22Rv1 (cell line): ENCODE results near the gene UBXN11.

Experiments
- H3K27ac ChIP-seq: fragments of 450-650 bp; 2 replicates; pipeline ENCODE4 v1.5.1; 2017
- ZFX ChIP-seq: fragments of 450-650 bp; IDR thresholded peaks from 2 replicates; pipeline ENCODE4 v1.6.1; 2017; ENCODE audit warnings: antibody characterized with exemption, borderline replicate concordance
- TF ChIP-seq, protein P1 (sequence below): fragments of 450-650 bp; IDR thresholded peaks from 2 replicates; pipeline ENCODE4 v1.5.1; 2017; ENCODE audit warnings: mild to moderate bottlenecking

UBXN11 gene

GRCh38 chr1:26345718-26346117 lies 39.3 kb upstream of the UBXN11 start:
- no peak overlapping the region for H3K27ac ChIP-seq
- TF ChIP-seq, protein P1, sequence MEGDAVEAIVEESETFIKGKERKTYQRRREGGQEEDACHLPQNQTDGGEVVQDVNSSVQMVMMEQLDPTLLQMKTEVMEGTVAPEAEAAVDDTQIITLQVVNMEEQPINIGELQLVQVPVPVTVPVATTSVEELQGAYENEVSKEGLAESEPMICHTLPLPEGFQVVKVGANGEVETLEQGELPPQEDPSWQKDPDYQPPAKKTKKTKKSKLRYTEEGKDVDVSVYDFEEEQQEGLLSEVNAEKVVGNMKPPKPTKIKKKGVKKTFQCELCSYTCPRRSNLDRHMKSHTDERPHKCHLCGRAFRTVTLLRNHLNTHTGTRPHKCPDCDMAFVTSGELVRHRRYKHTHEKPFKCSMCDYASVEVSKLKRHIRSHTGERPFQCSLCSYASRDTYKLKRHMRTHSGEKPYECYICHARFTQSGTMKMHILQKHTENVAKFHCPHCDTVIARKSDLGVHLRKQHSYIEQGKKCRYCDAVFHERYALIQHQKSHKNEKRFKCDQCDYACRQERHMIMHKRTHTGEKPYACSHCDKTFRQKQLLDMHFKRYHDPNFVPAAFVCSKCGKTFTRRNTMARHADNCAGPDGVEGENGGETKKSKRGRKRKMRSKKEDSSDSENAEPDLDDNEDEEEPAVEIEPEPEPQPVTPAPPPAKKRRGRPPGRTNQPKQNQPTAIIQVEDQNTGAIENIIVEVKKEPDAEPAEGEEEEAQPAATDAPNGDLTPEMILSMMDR: no peak
- TF ChIP-seq ZFX: no peak

DNA sequence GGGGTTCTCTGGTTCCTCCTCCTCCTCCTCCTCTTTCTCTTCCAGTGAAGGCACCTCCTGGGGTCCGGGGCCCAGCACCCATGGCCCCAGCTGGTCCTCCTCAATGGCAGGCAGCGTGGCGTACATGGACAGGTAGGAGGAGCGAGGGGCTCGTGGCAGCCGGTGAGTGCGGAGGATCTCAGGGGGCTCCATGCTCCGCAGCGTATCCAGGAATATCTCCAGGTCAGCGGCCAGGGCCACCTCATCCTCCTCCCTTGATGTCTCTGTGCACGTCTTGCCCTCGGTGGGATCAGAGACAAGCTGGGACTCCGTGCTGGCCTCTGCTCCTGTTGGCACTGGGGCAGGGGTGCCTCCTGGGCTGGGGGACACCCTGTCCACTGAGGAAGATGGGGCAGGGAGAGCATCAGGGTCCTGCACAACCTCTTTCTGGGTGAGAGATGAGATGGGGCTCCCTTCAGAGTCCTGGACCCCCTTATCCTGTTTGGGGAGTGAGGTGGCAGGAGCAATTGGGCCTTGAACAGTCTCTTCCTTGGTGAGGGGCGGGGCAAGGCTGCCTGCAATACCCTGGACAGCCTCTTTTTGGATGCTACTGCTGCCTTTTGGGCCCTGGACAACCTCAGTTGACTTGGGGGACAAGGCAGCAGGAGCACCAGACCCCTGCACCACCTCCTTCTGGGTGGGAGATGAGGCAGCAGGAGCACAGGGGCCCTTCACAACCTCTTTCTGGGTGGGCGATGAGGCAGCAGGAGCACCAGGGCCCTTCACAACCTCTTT lies 37.9 kb upstream of the UBXN11 start:
- TF ChIP-seq, protein P1: no peak
- no peak for TF ChIP-seq ZFX

GRCh38 chr1:26340047-26340481 lies 33.6 kb upstream of the UBXN11 start:
- H3K27ac ChIP-seq: no peak overlapping the region
- TF ChIP-seq, protein P1: no peak
- TF ChIP-seq ZFX: no peak

More for the DNA sequence above, 37.9 kb upstream of the UBXN11 start:
- H3K27ac ChIP-seq: no peak overlapping the region

DNA sequence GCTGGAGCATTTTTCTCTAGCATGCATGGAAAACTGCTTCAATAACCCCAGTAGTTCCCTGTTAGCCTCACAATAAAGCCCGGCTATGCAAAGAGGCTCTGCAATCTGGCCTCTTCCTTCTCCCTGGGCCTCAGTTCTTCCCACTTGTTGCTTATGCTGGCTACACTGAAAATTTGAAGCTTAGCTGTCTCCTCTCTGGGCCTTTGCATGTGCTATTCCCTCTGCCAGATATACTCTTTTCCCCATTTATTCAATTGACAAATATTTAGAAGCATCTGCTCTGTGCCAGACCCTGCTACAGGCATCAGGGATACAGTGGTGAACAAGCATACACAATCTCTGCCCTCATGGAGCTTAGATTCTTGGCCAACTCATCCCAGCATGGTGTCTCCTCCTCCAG lies 32.2 kb upstream of the UBXN11 start:
- no peak overlapping the region for H3K27ac ChIP-seq
- TF ChIP-seq, protein P1: no peak
- no peak for TF ChIP-seq ZFX

DNA sequence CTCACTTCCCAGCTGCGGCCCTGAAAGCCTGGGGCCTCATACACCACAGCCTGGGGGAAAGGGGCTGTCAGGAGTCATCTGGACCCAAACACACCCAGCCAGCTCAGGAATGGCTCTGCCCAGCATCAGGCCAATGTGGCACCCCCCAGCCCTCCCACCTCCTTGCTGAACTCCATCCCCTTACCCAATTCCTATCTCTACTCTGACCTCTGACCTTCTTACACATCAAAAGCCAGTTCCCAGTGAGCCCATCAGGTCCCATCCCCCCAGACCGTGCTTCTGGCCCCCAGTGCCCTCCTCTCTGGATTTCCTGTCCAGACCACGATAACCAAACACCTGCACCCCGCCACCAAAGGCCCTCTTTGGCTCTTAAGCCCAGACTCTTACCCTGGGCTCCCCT lies 31.2 kb upstream of the UBXN11 start:
- no peak for TF ChIP-seq ZFX
- TF ChIP-seq, protein P1: no peak
- no peak overlapping the region for H3K27ac ChIP-seq

- TF ChIP-seq, protein P1: no peak
- H3K27ac ChIP-seq: peak overlapping the region; percentile 48; the same call in 1 of the 2 replicates
These were observed 30.7 kb upstream of the UBXN11 start for GRCh38 chr1:26337206-26337535.

GRCh38 chr1:26336477-26337205 lies 30.2 kb upstream of the UBXN11 start:
- peak overlapping the region; percentile 48 for H3K27ac ChIP-seq

More at GRCh38 chr1:26336477-26337205, 30.2 kb upstream of the UBXN11 start:
- no peak for TF ChIP-seq ZFX
- TF ChIP-seq, protein P1: no peak
